GM12878 (cell line): ENCODE measurements around the gene GRAMD2B. TPM values are rescaled to one million over a fixed set of nuclear protein-coding genes. Genes with fewer than 3 reads are reported as not detected.

Source experiments
- ATAC-seq: fragments of 200-7000 bp; cut with Tn5 transposase; 3 replicates; pipeline ENCODE4 v1.9.1; 2020; ENCODE audit warnings: mild to moderate bottlenecking, moderate library complexity
- BruUV-seq: library from RNA; stranded (reverse); fragments of 400-500 nt; replicated peaks from 2 replicates; lab custom pipeline; 2021; lab: Mats Ljungman, UMichigan
- CTCF ChIA-PET: fragments of 300-600 bp; sonication (Branson Sonifier 250); formaldehyde crosslinking; extraction: SDS; loops from one replicate; lab custom pipeline; 2021; ENCODE audit warnings: inconsistent platforms; lab: Yijun Ruan, JAX
- POLR2A ChIA-PET: fragments of 350-600 bp; formaldehyde crosslinking; extraction: SDS; loops from one replicate; lab custom pipeline; 2021; ENCODE audit warnings: inconsistent platforms; lab: Charles Lee
- RAD21 ChIA-PET: fragments of 300-600 bp; sonication (Branson Sonifier 250); formaldehyde crosslinking; loops from one replicate; lab custom pipeline; 2023; ENCODE audit warnings: antibody characterized with exemption; ENCODE audit not compliant: unreplicated experiment; lab: Charles Lee
- SMC1A ChIA-PET: fragments of 300-600 bp; sonication (Branson Sonifier 250); formaldehyde crosslinking; loops from one replicate; lab custom pipeline; 2023; ENCODE audit not compliant: unreplicated experiment, uncharacterized antibody; lab: Charles Lee
- DNase-seq: peaks from one replicate; pipeline ENCODE4 v3.0.0-alpha.2; 2011; ENCODE audit warnings: low read depth, low spot score
- FAIRE-seq: peaks from 3 replicates; lab custom pipeline; 2011; peaks lifted over from hg19 to GRCh38; lab: Jason Lieb, UNC
- H2AFZ ChIP-seq: 2 replicates; pipeline ENCODE4 v1.6.0; 2011; ENCODE audit warnings: low read depth, low read length, control low read depth; ENCODE audit not compliant: control insufficient read depth
- H3K27ac ChIP-seq: 2 replicates; pipeline ENCODE4 v1.5.1; 2011; ENCODE audit warnings: control low read depth; ENCODE audit not compliant: control insufficient read depth, insufficient read depth
- H3K27me3 ChIP-seq, 2 experiments: replicated peaks in 1 of 2; 2 replicates each; pipeline versions ENCODE4 v1.6.0 to v1.6.1; 2011; ENCODE audit warnings: low read length in 1 of 2; ENCODE audit not compliant: control insufficient read depth in 2 of 2, insufficient read depth in 2 of 2
- H3K36me3 ChIP-seq, 2 experiments: 2 replicates each; pipeline ENCODE4 v1.5.1; 2011; ENCODE audit warnings: low read length in 1 of 2; ENCODE audit not compliant: control insufficient read depth in 2 of 2, insufficient read depth in 2 of 2
- H3K4me1 ChIP-seq: 2 replicates; pipeline ENCODE4 v1.6.1; 2011; ENCODE audit warnings: mild to moderate bottlenecking, low read length, moderate library complexity, mixed read lengths; ENCODE audit not compliant: control insufficient read depth, insufficient read depth
- H3K4me2 ChIP-seq: 2 replicates; pipeline ENCODE4 v1.6.0; 2011; ENCODE audit warnings: control low read depth; ENCODE audit not compliant: control insufficient read depth, insufficient read depth
- H3K4me3 ChIP-seq: fragments of 200-600 bp; sonication (generic); 2 replicates; pipeline ENCODE4 v1.5.1; 2016
- H3K79me2 ChIP-seq: 2 replicates; pipeline ENCODE4 v1.6.0; 2011; ENCODE audit warnings: low read length; ENCODE audit not compliant: control insufficient read depth, insufficient read depth
- H3K9ac ChIP-seq: 2 replicates; pipeline ENCODE4 v1.8.0; 2011; ENCODE audit warnings: low read length, control low read depth, mixed read lengths; ENCODE audit not compliant: control insufficient read depth, insufficient read depth
- H3K9me3 ChIP-seq: replicated peaks from 3 replicates; pipeline ENCODE4 v1.5.1; 2011; ENCODE audit warnings: mild to moderate bottlenecking, low read length; ENCODE audit not compliant: control insufficient read depth, insufficient read depth
- H4K20me1 ChIP-seq: 2 replicates; pipeline ENCODE4 v1.6.0; 2011; ENCODE audit not compliant: control insufficient read depth, insufficient read depth
- ASH2L ChIP-seq: fragments of 300-600, 200-600 bp; sonication (generic); IDR thresholded peaks from 2 replicates; pipeline ENCODE4 v1.6.1; 2017; ENCODE audit warnings: low read depth, mild to moderate bottlenecking, borderline replicate concordance
- BHLHE40 ChIP-seq, 2 experiments: fragments of 450-650 bp in 1 of 2; IDR thresholded peaks; 2 replicates each; pipeline ENCODE4 v1.6.1; 2011 to 2017; ENCODE audit warnings: low read depth in 2 of 2, borderline replicate concordance in 1 of 2, improper control_type of control experiment in 1 of 2, low read length in 1 of 2, mild to moderate bottlenecking in 1 of 2
- BRCA1 ChIP-seq: IDR thresholded peaks from 2 replicates; pipeline ENCODE4 v1.6.1; 2011; ENCODE audit warnings: low read depth, low read length, improper control_type of control experiment
- GABPA ChIP-seq: IDR thresholded peaks from 2 replicates; pipeline ENCODE4 v1.6.1; 2014; ENCODE audit warnings: antibody characterized with exemption, low read depth, mild to moderate bottlenecking, inconsistent platforms
- IRF3 ChIP-seq: fragments of 450-650 bp; IDR thresholded peaks from 2 replicates; pipeline ENCODE4 v1.6.1; 2014; ENCODE audit warnings: mild to moderate bottlenecking
- PRDM15 ChIP-seq: fragments of 450-650 bp; formaldehyde crosslinking; IDR thresholded peaks from 2 replicates; pipeline ENCODE4 v1.4.0; 2020; ENCODE audit warnings: mild to moderate bottlenecking, moderate library complexity
- TCF3 ChIP-seq: IDR thresholded peaks from 2 replicates; pipeline ENCODE4 v1.6.1; 2012; ENCODE audit warnings: low read depth, mild to moderate bottlenecking, low read length, borderline replicate concordance; ENCODE audit not compliant: insufficient read depth
- ZNF384 ChIP-seq: IDR thresholded peaks from 2 replicates; pipeline ENCODE4 v1.6.1; 2012; ENCODE audit warnings: low read depth, mild to moderate bottlenecking, low read length, improper control_type of control experiment, borderline replicate concordance
- ZNF622 ChIP-seq: fragments of 450-650 bp; IDR thresholded peaks from 2 replicates; pipeline ENCODE4 v1.6.1; 2017; ENCODE audit warnings: mild to moderate bottlenecking, inconsistent platforms
- WGBS: methylation state at CpG from one replicate; pipeline ENCODE4 v1.1.6; 2016; ENCODE audit warnings: low lambda C conversion rate; ENCODE audit not compliant: insufficient replicate concordance, insufficient coverage; ENCODE audit errors: missing lambda C conversion rate; 5-methylcytosine and 5-hydroxymethylcytosine counted together
- in situ Hi-C: fragments of 300-500 bp; cut with MboI; formaldehyde crosslinking; loops from 9 replicates; pipeline ENCODE4 v1.14.3; 2018; ENCODE audit warnings: mixed read lengths
- intact Hi-C: fragments of 100-400 bp; cut with micrococcal nuclease; formaldehyde crosslinking; loops from one replicate; pipeline ENCODE4 v1.14.2; 2022; ENCODE audit not compliant: unreplicated experiment
- polyA plus RNA-seq, 11 experiments: library from polyadenylated mRNA; depleted of rRNA in 4 of 11; unstranded in 6 of 11; stranded (reverse) in 5 of 11; fragments of >200 nt; fragmentation: Nextera tagmentation in 4 of 11; fragmentation: Illumina TruSeq in 1 of 11; extraction: Ambion mirVana in 4 of 11; extraction: Trizol in 1 of 11; gene quantifications; 1 replicate in 1 of 11; 2 replicates in 10 of 11; pipeline versions ENCODE4 v1.2.1 to v1.2.3, GENCODE V29; 2011 to 2016; ENCODE audit warnings: inconsistent platforms in 2 of 11, missing spikeins in 2 of 11, low read depth in 1 of 11
- total RNA-seq, 4 experiments: library from RNA; depleted of rRNA in 3 of 4; stranded (reverse); fragments of >200 nt in 3 of 4; fragmentation: Illumina TruSeq in 1 of 4; extraction: Trizol in 1 of 4; gene quantifications; 2 replicates each; pipeline versions ENCODE4 v1.2.1 to v1.2.3, GENCODE V29; 2013 to 2021

Gene GRAMD2B
- total and polyA plus RNA-seq, 10 of the 15 experiments (the other 5 are each of a cell fraction or from before 2014, with no cell fraction given), result 1.9 to 21.5 (median 8.4) TPM

DNA sequence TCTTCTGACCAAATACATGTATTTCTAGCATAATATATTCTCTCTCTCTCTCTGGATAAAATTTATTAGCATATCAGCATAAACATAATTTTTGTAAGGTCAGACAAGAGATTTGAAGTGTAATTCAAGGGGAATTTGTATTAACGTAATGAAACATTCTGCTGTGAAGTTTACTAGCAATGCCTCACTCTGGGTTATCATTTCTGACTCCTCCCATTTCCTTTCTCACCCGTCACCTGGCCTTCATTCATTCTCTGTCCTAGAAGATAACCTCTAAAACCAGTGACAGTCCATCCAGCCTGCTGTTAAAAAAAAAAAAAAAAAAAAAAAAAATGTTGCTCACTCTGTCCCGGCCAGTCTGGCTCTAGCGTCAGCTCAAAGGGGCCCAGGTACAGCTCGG is 27.1 kb downstream of the GRAMD2B start:
- RAD21 ChIA-PET, result interaction anchor here (0.7 to 1.7 kb wide), 5 partner anchors 12 to 112 kb away, joined by 3 to 12 read pairs (median 4); no protein-coding TSS in a partner anchor
- intact Hi-C loops, result no loop called here
- in situ Hi-C loops, result no loop called here
- TF ChIP-seq ZNF384 (peak; percentile 59; the same call in 1 of the 2 replicates), TCF3 (no peak)
- TF ChIP-seq, all 136 proteins: peak for 1
- POLR2A ChIA-PET, result interaction anchor here (1.0 to 1.2 kb wide), 2 partner anchors 9 to 11 kb away, joined by 3 to 5 read pairs; no protein-coding TSS in a partner anchor
- no TSS peak for BruUV-seq
- H3K36me3 ChIP-seq, result no peaks in the 10 kb centered on the region
- SMC1A ChIA-PET, result interaction anchor here (0.9 to 1.8 kb wide), 5 partner anchors 10 to 92 kb away, joined by 3 to 8 read pairs (median 3); no protein-coding TSS in a partner anchor
- CTCF ChIA-PET, result interaction anchor here (1.3 to 1.6 kb wide), 2 partner anchors 83 to 97 kb away, joined by 3 to 4 read pairs; no protein-coding TSS in a partner anchor
- H2AFZ ChIP-seq, result peak overlapping the region; percentile 82; the same call in 1 of the 2 replicates
- peaks cover 36% of the 10 kb centered on the region for H3K4me1 ChIP-seq
- DNase-seq (no peak), FAIRE-seq (no peak), ATAC-seq (peak; percentile 69)
- H4K20me1 ChIP-seq, result no peaks in the 10 kb centered on the region
- no peaks in the 10 kb centered on the region for H3K27me3 ChIP-seq
- peak overlapping the region; percentile 51; the same call in 1 of the 2 replicates for H3K4me3 ChIP-seq
- H3K27ac ChIP-seq, result peak overlapping the region; percentile 94
- H3K4me2 ChIP-seq, result peak overlapping the region; percentile 98
- H3K79me2 ChIP-seq, result peaks cover 1% of the 10 kb centered on the region
- no peaks in the 10 kb centered on the region; the same call in 2 of the 3 replicates for H3K9me3 ChIP-seq
- 57% methylated on average over 5 of the region's 5 CpGs for WGBS
- peak overlapping the region; percentile 82 for H3K9ac ChIP-seq

- Histone ChIP-seq H2AFZ (no peak overlapping the region), H3K4me3 (no peak overlapping the region), H3K79me2 (no peaks in the 10 kb centered on the region; the same call in 1 of the 2 replicates), H3K27me3 (no peaks in the 10 kb centered on the region), H4K20me1 (no peaks in the 10 kb centered on the region), H3K9ac (no peak overlapping the region), H3K36me3 (no peaks in the 10 kb centered on the region), H3K9me3 (no peaks in the 10 kb centered on the region; the same call in 2 of the 3 replicates), H3K27ac (peak overlapping the region; percentile 94; the same call in 1 of the 2 replicates), H3K4me2 (peak overlapping the region; percentile 98), H3K4me1 (peaks cover 32% of the 10 kb centered on the region)
- intact Hi-C loops, result no loop called here
- ChIA-PET RAD21 (interaction anchor here (0.7 kb wide), 1 partner anchor 13 kb away, joined by 4 read pairs; no protein-coding TSS in a partner anchor), CTCF (no interaction called here), POLR2A (no interaction called here), SMC1A (no interaction called here)
- WGBS, result 78% methylated on average over 5 of the region's 5 CpGs
- TF ChIP-seq BRCA1 (no peak), ASH2L (no peak), IRF3 (no peak), ZNF622 (no peak), PRDM15 (CRISPR knock-in tag) (no peak), GABPA (no peak), BHLHE40 (IDR thresholded peaks at IDR 0.05; ENCODE audit: borderline replicate concordance in 1 of 2, low read depth in 2 of 2, low read length in 1 of 2) (no peak)
- in situ Hi-C loops, result no loop called here
- no peak for ATAC-seq
- BruUV-seq, result no TSS peak
- FAIRE-seq, result no peak
- no peak for DNase-seq
Observed at GRCh38 chr5:126450907-126451306, 27.7 kb downstream of the GRAMD2B start.
